Measurements from ENCODE around the gene TMEM81.

GRCh38 chr1:205056956-205057568 is 27.2 kb downstream of the TMEM81 start:
- TF ChIP-seq CTCF (conservative IDR thresholded peaks at IDR 0.05 in 1 of 2, IDR thresholded peaks at IDR 0.05 in 1 of 2; ENCODE audit: low read depth in 1 of 2, low read length in 2 of 2) (no peak), EZH2 (IDR thresholded peaks at IDR 0.05; ENCODE audit: low read length, missing control alignments) (no peak)

Data from fibroblast of lung (primary cell).